Measurements from ENCODE around the gene ACADSB.

The ACADSB gene

DNA sequence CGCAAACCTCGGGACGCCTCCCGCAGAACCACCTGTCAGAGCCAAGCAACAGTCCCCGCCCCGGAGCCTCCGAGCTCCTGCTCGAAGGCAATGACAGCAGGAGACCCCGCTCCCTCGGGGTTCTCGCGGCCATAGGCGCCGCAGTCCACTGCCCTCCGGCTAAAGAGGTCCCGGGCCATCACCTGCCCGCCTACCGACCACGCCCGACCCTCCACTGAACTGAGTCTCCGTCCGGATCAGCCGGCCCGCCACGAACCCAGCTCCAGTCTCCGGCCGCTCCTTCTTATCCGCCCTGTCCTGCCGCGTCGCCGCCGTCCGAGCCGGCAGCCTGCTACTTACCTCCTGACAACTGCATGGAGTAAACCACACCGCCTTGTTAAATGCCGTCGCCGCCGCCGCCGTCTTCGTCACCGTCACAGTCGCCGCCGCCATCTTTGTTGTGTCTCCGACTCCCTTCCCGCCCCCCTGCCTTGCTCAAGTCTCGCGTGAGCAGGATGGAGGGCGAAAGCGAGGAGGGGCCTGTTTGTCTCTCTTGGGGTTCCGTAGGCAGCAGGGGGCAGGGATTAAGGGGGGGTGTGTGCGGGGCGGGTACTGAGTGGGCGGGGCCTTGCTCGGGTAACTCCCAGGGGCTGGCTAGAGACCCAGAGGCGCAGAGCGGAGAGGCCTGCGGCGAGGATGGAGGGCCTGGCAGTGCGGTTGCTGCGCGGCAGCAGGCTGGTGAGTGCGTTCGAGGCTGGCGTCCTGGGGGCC is at the start of gene ACADSB, which contains the start of gene IKZF5:
Gene ACADSB (plus strand): TSS at position 652 of the 750 bp plus-strand sequence. CDS start 24 bp downstream, at position 676.
Gene IKZF5 (minus strand): TSS at position 441 of the 750 bp plus-strand sequence. CDS start 10,170 bp downstream, outside the sequence.
- peak; percentile 70 to 81 for DNase-seq

DNA sequence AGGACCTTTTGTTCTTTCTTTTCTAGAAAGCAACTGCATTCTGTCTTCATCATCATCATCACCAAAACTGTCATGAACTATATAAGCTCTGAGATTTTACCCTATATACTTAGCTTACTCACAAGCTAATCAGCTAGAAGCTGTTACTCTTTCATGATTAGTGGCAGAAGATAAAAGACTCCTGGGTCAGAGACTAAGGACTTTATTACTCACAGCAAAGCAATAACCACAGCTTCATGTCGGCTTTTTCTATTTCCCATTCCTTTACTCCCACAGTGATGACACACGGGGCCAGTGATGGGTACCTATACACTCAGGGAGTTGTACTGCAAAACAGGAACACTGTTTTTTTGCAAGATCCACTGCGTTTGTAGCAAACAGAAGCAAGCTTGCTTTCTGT is 46.4 kb upstream of the ACADSB start:
- no peak for DNase-seq

DNA sequence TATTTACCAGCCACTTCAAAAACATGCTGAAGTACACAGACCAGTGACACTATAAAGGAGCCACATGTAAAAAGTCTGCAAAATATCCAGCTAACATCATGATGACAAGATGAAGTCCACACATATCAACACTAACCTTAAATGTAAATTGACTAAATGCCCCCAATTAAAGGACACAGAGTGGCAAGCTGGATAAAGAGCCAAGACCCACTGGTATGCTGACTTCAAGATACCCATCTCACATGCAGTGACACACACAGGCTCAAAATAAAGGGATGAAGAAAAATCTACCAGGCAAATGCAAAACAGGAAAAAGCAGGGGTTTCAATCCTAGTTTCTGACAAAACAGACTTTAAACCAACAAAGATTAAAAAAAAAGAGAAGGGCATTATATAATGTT is 41.9 kb upstream of the ACADSB start:
- no peak for DNase-seq

DNA sequence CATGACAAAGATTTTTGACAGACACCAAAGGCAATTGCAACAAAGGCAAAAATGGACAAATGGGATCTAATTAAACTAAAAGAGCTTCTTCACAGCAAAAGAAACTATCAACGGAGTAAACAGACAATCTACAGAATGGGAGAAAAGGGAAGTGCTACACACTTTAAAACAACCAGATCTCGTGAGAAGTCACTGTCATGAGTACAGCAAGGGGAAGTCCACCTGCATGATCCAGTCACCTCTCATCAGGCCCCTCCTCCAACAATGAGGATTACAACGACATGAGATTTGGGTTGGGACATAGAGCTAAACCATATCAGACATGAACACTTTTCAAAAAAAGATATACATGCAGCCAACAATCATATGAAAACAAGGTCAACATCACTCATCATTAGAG is 40.1 kb upstream of the ACADSB start:
- no peak for DNase-seq

DNA sequence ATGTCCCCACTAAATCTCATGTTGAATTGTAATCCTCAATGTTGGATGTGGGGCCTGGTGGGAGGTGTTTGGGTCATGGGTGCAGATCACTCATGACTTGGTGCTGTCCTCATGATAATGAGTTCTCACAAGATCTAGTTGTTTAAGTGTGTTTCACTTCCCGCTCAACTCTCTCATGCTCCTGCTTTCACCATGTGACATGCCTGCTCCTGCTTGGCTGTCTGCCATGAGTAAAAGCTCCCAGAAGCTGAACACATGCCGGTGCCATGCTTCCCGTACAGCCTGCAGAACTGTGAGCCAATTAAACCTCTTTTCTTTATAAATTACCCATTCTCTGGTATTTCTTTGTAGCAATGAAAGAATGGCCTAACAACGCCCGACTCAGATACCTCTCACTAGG is 34.8 kb upstream of the ACADSB start:
- DNase-seq: no peak

DNA sequence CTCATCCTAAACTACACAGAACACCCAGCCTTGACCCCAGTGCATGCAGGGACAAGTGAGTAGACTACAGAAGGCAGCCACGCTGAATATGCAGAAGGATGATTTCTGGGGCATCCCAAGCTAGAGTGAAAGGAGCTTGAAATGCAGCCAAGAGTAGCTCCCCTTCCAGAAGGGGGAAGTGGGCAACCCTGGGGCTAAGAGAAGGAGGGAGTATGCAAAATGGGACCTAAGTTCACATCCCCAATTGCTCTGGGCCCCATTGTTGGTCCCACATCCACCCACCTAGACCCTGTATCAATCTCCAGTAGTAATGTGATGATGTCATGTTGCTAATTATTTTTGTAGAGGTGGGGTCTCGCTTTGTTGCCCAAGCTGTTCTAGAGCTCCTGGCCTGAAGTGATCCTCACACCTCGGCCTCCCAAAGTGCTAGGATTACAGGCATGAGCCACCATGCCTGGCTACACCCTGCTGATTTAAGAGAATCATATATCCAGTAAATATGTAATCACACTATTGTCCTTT is 34.2 kb upstream of the ACADSB start:
- no peak for DNase-seq

DNA sequence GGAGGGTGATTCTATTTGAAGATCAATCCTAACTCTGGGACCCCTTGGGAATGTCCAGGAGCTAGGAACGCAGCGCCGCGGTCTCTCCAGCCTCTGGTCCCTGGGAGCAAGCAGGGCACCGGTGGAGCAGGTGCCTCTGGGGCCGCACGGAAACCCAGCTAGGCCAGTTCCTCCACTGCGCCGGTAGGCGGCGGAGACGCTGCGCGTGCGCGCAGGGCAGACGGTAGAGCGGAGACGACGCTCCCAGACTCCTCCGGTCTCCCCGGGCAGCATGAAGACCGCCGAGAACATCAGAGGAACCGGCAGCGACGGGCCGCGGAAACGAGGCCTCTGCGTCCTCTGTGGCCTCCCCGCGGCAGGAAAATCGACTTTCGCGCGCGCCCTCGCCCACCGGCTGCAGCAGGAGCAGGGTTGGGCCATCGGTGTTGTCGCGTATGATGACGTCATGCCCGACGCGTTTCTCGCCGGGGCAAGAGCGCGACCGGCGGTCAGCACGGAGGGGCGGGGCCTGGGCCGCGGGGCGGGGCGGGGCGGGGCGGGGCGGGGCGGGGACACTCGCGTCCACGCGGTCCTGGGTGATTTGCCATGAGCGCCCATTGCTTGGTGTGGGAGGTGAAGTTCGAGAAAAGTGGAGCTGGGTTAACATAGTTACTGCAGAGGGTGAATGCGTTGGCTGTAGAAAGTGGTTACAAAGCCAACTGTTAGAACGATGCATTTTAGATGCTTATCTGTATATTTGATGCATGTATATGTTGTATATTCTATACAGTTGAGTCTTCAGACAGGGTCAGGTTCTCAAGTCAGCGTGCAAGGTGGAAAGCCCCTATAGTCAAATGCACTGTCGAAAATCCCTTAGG is 28.4 kb upstream of the ACADSB start, which contains the start of gene PSTK:
Gene PSTK (plus strand): TSS at position 193 of the 857 bp plus-strand sequence. CDS start 79 bp downstream, at position 272.
- DNase-seq: peak; percentile 32 to 69

DNA sequence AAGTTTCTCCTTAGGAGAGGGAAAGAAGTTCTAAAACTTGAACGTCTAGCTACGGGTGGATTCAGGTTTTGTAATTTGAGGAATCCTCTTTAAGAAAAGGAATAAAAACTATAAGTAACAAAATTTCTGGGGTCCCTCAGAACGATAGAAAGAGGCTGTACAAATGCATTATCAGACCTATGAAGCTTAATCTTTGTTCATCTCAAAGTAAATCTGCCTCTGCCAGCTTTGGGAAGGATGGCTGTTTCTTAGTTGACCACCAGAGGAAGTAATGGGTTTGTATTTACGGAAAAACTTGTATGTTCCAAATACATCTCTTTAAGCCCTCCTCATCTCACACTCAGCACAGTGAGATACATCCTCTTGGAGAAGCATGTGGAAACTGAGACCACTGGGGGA is 27.7 kb upstream of the ACADSB start:
- DNase-seq: peak in 1 of 2 experiments; percentile 21

DNA sequence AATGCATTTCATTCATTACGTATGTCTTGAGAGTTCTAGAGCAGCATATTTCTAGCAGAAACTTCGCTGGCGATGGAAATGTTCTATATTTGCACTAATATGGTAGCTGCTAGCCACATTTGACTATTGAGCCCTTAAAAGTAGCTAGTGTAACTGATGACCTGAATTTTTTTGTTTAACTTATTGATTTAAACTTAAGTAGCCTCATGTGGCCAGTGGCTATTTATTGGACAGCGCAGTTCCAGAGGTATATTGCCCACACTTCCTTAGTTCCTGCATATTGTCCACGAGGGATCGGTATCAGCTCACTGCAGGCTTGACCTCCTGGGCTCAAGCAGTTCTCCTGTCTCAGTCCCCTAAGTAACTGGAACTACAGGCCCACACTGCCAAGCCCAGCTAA is 24.9 kb upstream of the ACADSB start:
- no peak for DNase-seq

DNA sequence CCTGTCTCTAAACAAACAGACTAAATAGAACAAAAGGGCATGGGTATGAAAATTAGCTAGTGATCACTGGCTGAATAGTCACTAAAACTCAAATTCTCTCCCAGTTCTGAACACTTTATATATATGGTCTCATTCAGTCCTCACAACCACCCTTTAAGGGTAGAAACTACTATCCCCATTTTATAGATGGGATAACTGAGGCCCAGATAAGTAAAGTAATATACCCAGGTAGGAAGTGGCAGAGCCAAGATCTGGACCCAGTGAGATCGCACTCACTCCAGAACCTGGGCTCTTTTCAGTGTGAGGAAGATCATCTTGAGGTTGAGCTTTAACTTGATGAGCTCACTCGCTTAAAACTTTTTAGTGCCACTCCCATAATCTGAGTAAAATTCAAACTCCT is 24.1 kb upstream of the ACADSB start:
- DNase-seq: no peak

DNA sequence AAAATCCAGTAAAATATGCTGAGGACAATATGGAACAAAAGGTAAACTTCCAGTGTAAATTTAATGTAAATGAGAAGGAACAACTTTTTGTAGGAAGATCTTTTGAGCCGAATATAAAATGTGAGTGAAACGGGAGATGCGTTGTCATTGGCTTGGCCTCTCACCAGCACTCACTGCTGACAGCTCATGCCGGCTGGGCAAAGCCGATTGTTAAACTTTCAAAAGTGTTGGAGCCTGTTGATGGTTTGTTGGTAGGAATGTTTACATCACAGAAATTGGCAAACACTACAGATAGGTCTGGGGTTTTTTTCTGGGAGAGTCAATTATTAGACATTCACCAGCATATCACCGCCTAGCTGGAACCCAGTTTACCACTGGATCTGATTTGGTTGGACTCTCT is 22.5 kb upstream of the ACADSB start:
- DNase-seq: no peak

DNA sequence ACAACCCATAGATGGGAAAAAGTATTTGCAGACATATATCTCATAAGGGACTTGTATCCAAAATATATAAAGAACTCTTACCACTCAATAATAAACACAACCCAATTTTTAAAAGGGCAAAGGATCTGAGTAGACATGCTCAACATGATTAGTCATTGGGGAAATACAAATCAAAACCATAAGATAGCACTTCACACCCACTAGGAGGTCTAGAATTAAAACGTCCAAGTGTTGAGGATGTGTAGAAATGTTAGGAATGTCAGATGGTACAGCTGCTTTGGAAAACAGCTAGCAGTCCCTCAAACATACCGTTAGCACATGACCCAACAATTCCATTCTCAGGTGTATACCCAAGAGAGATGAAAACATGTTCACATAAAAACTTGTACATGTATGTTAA is 20.3 kb upstream of the ACADSB start:
- no peak for DNase-seq

DNA sequence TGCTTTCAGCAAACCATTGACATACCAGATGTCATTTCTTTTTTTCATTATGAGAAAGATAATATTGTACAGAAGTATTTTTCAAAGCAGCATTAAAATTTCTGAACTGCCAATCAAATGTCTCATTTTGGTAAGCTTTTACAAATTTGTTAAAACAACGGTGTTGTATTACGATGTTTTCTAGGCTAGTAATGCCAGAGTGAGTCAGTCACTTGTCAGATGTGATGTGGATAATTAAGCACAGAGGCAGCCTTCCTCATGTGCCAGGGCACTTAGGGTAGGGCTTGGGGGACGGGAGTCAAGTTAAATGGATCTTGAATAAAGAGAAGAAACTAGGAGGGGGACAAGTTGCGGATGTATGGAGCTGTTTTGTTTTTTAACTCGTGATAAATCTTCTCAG is 18.5 kb upstream of the ACADSB start:
- no peak for DNase-seq

DNA sequence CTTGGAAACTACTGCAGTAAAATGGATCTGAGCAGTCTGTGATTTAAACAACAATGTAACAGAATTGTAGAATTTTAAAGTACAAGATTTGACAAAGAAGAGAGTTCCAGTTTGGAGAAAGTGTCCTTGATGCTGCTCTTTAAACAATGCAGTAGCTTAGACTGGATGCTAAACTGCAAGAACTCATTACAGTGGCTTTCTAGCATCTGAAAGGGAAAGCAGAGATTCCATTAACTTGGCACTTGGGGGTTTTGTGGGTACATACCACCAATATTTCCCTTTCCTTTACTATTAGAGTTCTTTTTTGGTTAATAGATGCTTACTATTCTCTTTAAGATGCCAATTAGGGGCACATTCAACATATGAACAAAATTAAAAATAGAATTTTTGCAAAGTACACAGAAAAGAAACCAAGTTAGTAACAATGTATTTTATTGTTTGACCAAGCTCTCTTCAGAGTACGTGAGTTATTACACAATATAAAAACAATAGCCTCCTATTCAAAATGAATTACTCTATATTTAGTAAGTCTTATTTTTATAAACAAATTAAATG is 16.7 kb upstream of the ACADSB start:
- DNase-seq: no peak

DNA sequence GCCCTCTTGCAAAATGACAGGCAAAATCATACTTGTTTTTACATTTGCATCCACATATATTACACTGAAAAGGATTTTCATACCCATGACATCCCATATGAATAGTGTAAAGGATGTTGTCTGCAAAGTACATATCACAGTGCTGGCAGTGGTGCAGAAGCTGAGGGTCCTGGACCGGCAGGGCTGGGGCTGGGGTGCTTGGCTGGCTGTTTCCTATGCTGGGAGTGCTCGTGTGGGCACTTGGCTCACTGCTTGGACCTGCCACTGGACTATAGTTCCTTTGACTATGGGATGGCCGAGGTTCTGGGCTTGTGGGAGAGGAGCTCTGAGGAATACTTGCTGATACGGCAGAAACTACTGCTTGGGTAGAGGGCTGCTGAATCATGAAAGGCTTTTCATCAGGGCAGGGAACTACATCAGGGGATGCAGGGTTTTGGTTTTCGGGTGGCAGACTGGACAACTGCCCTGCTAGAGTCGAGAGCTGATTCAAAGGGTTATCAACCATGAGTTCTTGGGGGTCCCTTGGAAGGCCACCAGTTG is 14.9 kb upstream of the ACADSB start:
- DNase-seq: no peak

DNA sequence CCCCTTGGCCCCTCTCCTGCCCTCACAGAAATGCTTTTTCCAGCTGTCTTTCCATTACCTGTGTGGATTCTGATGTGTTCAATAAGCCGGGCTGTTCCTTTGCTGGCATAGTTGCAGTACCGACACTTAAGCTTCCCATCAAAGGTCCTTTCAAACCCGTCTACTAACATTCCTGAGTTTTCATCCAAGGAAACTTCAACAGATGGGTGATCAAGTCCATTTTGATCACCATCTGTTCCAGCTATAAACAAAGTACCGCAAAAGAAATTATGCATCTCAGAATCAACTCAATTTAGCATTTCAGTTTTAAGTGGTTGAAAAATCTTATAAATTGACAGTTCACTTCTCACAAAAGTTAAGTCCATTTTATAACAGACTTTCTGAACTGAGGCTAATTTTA is 12.9 kb upstream of the ACADSB start:
- DNase-seq: peak; percentile 21 to 47

DNA sequence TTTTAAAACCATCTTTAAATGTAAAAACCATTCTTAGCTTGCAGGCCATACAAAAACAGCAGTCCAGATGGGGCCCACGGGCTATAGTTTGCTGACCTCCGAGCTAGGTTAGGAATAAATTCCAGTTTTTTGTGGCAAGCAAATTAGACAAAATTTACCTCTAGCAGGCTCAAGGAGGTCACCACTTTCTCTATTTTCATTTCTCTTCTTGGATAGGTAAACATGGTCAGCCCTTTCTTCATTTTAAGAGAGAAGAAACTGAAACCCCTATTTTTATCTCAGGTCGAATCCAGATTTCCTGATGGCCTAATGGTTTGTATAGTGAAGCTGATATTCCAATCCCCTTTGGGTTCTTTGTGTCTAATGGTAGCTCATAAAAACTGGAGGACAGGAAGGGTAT is 10.9 kb upstream of the ACADSB start:
- no peak for DNase-seq

DNA sequence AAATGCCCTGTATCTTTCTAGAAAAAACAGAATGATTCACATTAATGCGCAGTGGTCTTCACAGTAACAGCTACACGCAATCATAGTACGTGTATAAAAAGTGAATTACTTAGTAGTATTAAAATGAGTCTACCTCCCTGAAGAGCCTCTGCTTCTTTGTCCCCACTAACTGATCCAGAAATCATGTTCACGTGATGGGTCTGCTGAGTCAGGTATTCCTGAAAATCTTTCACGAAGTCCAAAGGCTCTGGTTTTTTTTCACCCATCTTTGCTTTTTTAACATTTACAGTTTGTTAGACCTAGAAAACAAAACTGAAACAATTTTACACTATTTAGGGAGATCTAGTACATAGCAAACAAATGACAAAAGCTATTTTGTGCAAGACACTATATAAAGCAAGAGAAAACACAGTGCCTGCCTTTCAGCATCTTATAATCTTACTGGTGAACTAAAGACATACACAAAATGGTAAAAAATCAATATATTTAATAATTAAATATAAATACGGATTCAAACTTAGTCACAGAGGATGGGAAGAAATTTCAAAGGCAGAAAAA is 10.4 kb upstream of the ACADSB start:
- DNase-seq: no peak

DNA sequence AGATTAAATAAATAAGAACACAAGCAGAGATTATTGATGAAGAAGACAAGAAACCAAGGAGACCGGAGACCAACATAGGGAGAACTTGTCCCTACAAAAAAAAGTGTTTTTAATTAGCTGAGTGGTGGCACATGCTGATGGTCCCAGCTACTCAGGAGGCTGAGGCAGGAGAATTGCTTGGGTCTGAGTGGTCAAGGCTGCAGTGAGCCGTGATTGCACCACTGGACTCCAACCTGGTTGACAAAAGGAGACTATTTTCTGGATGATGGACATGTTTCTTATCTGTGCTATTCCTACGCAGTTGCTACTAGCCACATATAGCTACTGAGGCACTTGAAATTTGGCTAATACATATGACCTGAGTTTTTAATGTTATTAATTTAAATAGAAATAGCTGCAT is 9.9 kb upstream of the ACADSB start:
- no peak for DNase-seq

DNA sequence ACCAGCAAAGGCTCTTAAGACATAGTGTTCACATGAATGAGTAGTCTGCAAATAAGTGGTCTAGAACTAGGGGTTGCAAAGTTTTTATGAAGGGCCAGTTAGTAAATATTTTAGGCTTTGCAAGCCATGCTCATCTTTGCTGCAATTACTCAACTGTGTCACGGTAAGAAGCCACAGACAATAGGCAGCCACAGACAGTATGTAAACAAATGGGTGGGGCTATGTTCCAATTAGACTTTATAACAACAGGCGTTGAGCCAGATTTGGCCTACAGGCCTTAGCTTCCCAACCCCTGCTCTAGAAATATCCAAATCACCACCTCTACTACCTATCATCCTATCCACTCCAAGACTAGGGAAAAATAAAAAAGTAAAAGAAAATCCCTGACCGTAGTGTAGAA is 9.5 kb upstream of the ACADSB start:
- no peak for DNase-seq

DNA sequence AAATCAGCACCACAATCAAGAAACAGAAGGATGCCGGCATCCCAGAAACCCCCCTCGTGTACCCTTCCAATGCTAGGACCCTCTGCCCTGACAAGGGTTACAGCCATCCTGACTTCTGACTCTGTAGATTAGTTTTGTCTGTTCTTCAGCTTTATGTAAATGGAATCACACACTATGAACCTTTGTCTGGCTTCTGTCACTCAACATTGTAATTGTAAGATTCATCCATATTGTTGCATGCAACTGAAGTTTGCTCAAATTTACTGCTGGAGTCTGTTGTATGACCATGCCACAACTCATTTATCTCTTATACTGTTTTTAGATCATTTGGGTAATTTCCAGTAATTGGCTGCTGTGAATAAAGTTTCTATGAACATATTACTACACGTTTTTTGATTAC is 8.7 kb upstream of the ACADSB start:
- DNase-seq: no peak

DNA sequence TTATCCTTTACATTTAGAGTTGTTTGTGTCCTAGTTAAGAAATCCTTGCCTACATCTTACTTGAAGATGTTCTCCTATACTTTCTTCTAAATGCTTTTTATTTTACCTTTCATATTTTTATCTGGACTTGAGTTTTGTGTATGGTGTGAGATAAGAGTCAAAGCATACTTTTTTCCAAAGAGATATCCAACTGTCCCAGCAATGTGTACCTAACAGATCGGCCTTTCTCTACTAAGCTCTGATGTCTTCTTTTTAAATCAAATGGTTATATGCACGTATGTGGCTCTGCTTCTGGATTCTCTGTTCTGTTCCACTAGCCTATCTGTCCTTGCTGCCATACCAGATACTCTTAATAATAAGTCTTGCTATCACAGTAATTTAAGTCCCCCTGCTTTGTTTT is 7.4 kb upstream of the ACADSB start:
- DNase-seq: no peak

DNA sequence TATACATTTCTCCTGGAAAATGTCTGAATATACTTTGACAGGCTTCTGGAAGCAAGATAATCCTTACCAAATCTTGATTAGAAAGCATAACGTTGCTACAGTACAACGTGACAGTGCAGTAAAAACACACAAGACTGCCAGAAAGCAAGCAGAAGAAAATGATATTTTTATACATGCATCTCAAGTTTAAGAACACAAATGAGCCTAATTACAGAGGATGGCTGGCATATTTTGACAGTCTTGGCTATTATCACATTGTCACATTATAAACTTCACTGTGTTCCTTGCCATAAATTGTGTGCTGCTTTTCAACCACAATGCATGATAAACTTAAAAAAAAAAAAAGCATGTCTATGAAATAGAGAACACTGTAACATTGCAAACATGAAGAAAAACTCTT is 4.5 kb upstream of the ACADSB start:
- DNase-seq: no peak
